Inflammatory macrophage treated with lipopolysaccharide for 1 hour (primary cell): ENCODE data around the gene LGALS3BP.
A peak's percentile ranks its signal among the peaks of the same experiment; 100 is the strongest.

ENCODE experiments used
- DNase-seq, 2 donors: peaks; one replicate each; pipeline ENCODE4 v3.0.0-alpha.2; 2020 to 2022

The LGALS3BP gene

GRCh38 chr17:78998311-78999055, 18.8 kb upstream of the LGALS3BP start:
- DNase-seq, result no peak

DNA sequence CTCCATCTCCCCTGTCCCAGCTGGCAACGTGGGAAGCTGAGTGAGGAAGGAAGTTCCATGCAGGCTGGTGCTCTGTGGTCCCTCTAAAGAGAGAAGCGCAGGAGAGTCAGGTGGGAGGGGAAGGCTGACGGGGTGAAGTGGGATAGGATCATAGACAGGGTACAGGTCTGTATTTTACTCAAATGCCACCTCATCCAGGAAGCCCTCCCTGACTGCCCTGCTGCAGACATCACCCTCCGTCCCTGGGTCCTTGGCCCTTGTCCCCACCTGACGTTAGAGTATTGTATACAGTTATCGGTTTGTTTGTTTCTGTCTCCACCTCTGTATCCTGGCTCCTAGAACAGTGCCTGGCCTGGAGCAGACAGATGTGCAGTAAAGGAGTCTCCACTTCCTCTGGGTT, 18.2 kb upstream of the LGALS3BP start:
- no peak for DNase-seq

DNA sequence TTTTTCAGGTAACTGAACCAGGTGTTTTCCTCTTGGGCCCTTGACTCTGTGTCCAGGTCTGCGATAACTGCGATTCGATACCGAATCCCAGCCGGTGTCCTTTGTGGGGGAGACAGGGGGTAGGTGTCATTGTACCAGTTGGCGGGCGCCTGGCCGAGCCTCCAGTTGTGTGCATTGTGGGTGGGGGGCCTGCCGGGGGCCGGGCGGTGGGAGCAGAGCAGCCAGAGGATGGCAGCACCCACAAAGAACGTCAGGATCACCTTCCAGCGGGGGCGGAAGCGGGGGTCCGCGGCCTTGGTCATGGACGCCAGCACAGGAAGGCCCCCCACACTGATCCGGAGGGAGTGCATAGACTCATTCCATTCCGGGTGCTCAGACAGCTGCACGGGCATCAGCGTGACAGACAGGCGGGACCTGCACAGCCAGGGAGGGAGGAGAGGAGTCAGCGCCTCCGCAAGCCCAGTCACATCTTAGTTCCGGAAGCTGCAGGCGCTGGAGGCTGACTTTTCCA, 17.6 kb upstream of the LGALS3BP start:
- DNase-seq, result no peak

- no peak for DNase-seq
These were observed 17.1 kb upstream of the LGALS3BP start for GRCh38 chr17:78996781-78997201.

DNA sequence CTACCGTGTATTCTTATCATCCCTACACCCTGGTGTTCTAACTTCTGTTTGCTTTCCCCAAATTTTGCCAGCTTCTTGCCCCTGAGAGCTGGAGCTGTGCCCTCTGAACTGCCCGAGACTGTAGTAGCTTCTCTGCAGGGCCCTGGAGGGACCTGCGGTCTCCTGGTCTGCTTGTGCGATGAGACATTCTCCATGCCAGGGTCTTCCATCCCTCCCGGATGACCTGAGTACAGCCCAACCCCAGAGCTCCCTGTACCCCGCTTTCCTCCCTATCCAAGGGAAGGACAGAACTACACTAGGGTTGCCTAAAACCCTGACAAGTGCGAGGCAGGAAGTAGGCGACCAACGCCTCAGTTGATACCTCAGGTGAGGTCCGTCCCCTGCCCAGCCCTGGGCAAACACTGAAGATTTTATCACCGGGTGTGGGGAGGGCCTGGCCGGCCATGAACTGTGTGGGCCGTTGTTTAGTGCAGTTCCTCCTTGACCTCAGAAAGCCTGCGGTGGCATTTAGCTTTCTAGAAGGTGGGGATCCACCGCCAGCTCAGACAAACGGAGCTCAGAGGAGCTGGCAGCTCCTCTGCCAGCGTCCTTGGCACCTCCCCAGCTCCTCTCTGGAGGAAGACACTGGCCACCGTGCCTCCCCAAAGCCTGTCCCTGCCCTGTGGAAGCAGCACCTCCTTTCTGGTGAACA, 16.2 kb upstream of the LGALS3BP start:
- DNase-seq, result no peak

- DNase-seq, result no peak
These were observed 15.5 kb upstream of the LGALS3BP start for GRCh38 chr17:78995022-78995760.

DNA sequence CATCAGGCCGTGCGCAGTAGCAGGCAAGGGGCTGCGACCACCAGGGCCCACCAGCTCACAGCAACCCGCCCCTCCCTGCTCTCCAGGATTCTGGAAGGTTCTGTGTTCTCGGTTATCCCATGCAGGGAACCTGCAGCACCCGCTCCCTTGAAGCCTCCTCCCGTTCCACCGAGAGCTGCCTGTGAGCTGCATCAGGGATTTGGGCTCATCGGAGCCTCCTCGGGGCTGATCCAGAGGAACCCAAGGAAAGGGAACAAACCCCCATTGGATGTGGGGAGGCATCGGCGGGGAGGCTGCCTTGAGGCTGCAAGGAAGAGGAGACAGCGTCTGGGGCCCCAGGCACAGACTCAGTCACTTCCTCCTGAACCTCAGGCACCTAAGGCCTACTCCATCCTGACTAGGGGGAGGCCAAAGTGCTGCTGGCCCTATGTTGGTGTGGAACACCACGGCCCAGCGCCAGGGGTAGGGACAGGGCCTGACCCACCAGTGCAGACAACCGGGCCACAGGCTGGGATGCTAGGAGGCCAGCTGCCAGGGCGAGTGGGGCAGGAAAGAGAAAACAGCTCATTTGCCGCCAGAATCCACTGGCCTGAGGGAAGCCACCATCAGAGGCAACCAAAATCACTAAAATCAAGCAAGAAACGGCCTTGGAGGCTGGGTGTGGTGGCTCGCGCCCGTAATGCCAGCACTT, 14.4 kb upstream of the LGALS3BP start:
- no peak for DNase-seq

GRCh38 chr17:78993241-78993956, 13.7 kb upstream of the LGALS3BP start:
- peak; percentile 19 to 74 for DNase-seq

DNA sequence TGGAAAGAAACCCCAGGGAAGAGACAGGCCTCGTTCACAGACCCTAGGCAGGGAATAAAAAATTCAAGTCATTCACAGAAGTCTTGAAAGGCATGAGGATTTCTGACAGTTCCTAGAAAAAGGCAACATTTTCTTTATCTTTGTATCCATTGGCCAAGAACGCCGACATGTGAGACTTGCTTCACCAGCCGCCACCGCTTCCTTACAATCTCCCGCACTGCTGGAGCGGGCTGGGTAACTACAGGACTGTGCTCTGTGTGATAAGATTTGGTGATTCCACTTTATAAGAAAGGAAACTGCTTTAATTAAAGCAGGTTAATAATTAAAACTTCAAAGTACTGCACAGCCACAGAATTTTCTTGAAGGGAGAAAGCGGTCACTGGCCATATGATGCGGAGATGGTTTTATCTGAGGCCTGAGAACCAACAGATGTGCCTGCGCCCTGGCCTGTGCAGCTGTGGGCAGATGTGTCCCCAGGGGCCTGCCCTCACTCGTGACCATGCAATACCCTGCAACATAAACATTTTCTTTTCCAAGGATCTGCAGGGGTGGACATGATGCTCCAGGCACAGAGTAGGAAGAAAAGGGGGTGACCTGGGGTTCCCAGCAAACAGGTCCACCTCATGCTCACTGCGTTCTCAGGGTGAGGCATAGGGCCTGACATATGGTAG, 13.0 kb upstream of the LGALS3BP start:
- no peak for DNase-seq

GRCh38 chr17:78991906-78992532, 12.3 kb upstream of the LGALS3BP start:
- DNase-seq, result no peak

- no peak for DNase-seq
These were observed 11.5 kb upstream of the LGALS3BP start for GRCh38 chr17:78991017-78991738.

DNA sequence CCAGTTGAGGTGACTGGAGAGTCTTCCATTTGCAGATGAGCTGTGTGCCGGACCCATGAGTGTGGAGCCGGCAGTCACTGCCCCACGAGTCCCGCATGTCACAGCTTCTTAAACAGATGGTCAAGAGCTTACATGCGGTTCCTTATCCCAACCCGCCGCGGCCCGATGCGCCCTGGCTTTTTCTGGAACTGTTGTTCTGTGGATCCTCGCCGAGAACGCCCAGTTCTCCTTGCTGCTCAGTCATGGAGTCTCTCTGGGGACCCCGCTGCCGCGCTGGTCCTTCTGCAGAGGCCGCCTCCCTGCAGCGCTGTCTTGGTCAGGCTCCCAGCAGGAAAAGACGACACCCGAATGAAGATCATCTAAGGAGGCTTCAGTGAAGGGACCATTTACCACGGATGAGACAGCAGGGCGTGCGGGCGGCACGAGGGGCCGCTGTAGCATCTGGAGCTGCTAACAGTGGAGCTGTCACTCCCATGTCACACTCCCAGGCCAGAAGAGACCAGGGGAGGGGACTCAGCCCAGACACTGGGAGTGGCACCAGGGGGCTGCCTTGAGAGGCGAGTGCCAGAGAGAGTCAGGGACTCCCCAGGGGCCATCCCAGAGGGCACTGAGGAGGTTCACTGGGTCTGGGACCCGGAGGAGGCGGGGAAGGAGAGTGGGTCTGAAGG, 10.8 kb upstream of the LGALS3BP start:
- DNase-seq, result no peak

- no peak for DNase-seq
These were observed 8.4 kb upstream of the LGALS3BP start for GRCh38 chr17:78988152-78988551.

- peak; percentile 76 for DNase-seq
These were observed 7.1 kb upstream of the LGALS3BP start for GRCh38 chr17:78986649-78987328.

GRCh38 chr17:78986048-78986648, 6.4 kb upstream of the LGALS3BP start:
- peak; percentile 82 to 85 for DNase-seq

GRCh38 chr17:78985395-78985794, 5.7 kb upstream of the LGALS3BP start:
- DNase-seq, result no peak

GRCh38 chr17:78981010-78981888, 1.5 kb upstream of the LGALS3BP start:
- DNase-seq, result no peak

DNA sequence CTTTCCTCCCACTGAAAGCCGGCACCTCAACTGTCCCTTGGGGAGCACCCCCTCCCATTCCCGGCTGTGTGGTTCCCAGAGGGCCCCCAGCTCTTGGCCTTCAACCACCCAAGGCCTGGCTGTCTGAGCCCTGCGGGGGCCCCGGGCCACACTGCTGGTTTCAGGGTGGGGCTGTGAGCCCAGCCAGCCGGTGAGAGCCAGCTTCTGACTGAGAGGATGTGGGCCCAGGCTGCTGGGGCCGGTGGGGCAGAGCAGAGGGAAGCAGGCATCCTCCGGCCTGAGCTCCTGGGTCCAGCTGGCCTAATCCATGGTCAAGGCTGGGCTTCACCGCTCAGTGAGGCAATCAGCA, 875 bp upstream of the LGALS3BP start:
- DNase-seq, result no peak
